ENCODE measurements around the gene TCAF1. TPM values are rescaled to one million over a fixed set of nuclear protein-coding genes. Genes with fewer than 3 reads are reported as not detected.

The TCAF1 gene
- total and polyA plus RNA-seq, 2 donors (not counting 3 experiments of a cell fraction or from before 2014, with no cell fraction given) = 29.0 to 48.3 TPM

- TF ChIP-seq GATA2 (IDR thresholded peaks at IDR 0.05; ENCODE audit: insufficient read depth, insufficient read length, low read depth, low read length) (no peak), FOS (IDR thresholded peaks at IDR 0.05; ENCODE audit: borderline replicate concordance, insufficient read depth, low read length) (no peak), POLR2A (IDR thresholded peaks at IDR 0.05; ENCODE audit: low read depth, low read length) (no peak), EZH2 (IDR thresholded peaks at IDR 0.05; ENCODE audit: borderline replicate concordance, low read depth, low read length, severe bottlenecking) (no peak), CTCF (IDR thresholded peaks at IDR 0.05; ENCODE audit: extremely low read depth in 1 of 2, insufficient read depth in 1 of 2, low read depth in 1 of 2, low read length in 2 of 2) (no peak), MYC (IDR thresholded peaks at IDR 0.05; ENCODE audit: low read depth, low read length) (no peak)
- H3K9me3 ChIP-seq (replicated peaks; ENCODE audit: control insufficient read depth, insufficient read depth, low read length) = no peaks in the 10 kb centered on the region
- H3K4me1 ChIP-seq (ENCODE audit: control insufficient read depth, extremely low read depth, insufficient read depth, low read length) = no peaks in the 10 kb centered on the region
- POLR2A ChIA-PET = no interaction called here
- FAIRE-seq = no peak
- H3K36me3 ChIP-seq (ENCODE audit: control insufficient read depth in 2 of 2, extremely low read depth in 1 of 2, insufficient read depth in 2 of 2, low read length in 2 of 2) = no peaks in the 10 kb centered on the region
- no peak overlapping the region for H3K27ac ChIP-seq (ENCODE audit: insufficient read depth, low read depth, low read length)
- no TSS peak for BruUV-seq (replicated peaks)
- H3K4me3 ChIP-seq (replicated peaks in 1 of 3; ENCODE audit: insufficient read depth in 1 of 3, low read depth in 1 of 3, low read length in 3 of 3) = no peak overlapping the region
- intact Hi-C loops (cut with micrococcal nuclease) (no loop called here), dilution Hi-C loops (cut with MboI; ENCODE audit: extremely low pct_ligation_motif_present, low sequenced_read_pairs) (no loop called here)
- H3K79me2 ChIP-seq (ENCODE audit: control insufficient read depth, insufficient read depth, low read length) = no peaks in the 10 kb centered on the region
- H3K27me3 ChIP-seq (ENCODE audit: control insufficient read depth in 2 of 2, insufficient read depth in 2 of 2, low read length in 2 of 2) = no peaks in the 10 kb centered on the region
- no peak overlapping the region for H3K9ac ChIP-seq (replicated peaks; ENCODE audit: extremely low read depth, insufficient read depth, low read length)
- CTCF ChIA-PET = no interaction called here
- no peaks in the 10 kb centered on the region for H3K9me1 ChIP-seq (replicated peaks; ENCODE audit: control insufficient read depth, extremely low read depth, insufficient read depth, low read length)
- H2AFZ ChIP-seq (ENCODE audit: low read depth, low read length) = no peak overlapping the region
- H4K20me1 ChIP-seq (replicated peaks; ENCODE audit: control insufficient read depth, extremely low read depth, insufficient read depth, low read length) = no peaks in the 10 kb centered on the region
- no peak overlapping the region for H3K4me2 ChIP-seq (ENCODE audit: insufficient read depth, low read length)
- DNase-seq (ENCODE audit: low read depth, low spot score) = no peak
Measured at GRCh38 chr7:143938379-143939243, 36.6 kb upstream of the TCAF1 start.
